ENCODE measurements around the gene HHIPL2. TPM values are rescaled to one million over a fixed set of nuclear protein-coding genes. Genes with fewer than 3 reads are reported as not detected.

HHIPL2 gene
- total RNA-seq, result under 1 TPM; 0.32 to 0.56 TPM

DNA sequence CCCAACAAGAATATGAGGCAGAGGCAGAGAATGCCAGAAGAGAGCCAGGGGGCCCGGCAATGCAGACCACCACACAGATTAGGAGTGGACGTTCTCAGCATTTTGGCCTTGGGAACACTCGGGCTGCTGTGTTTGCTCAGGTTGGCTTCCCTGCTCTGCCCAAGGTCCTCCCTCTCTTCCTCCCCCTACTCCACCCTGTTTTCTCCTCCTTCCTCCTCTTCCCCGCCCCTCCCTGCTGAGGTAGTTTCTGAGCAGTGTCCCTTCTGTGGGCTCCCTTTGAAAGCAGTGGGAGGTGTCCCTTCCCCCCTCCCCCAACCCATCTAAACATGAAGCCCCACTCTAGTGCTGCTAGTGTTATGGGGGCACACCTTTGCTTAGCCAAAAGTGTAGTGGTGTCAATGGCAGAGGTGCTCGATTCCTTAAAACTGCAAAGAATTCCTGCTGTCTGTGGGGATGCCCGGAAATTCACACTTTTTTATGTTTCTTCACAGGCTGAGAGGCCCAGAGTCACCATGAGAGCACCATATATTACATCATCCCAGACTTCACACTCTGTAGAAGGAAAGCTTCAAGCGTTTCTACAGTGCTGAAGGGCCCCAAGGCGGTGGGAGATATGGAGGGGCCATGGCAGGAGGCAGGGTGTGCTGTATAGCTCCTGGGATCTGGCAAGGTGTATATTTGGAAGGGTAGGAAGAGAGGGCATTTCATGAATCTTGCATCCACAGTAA lies at the start of gene HHIPL2:
TSS of gene HHIPL2 (minus strand) at position 161 of the 728 bp plus-strand sequence. CDS start at position 101, 60 bp downstream.
- no peak for ATAC-seq (replicated peaks)
- Mint-ChIP-seq H3K4me3 (no peak within 1 kb of the TSS), H3K27ac (no peak within 1 kb of the TSS), H3K36me3 (ENCODE audit: low read depth) (no peaks in the 10 kb centered on the region), H3K4me1 (no peaks in the 10 kb centered on the region), H3K27me3 (peaks cover 18% of the 10 kb centered on the region), H3K9me3 (no peaks in the 10 kb centered on the region)

DNA sequence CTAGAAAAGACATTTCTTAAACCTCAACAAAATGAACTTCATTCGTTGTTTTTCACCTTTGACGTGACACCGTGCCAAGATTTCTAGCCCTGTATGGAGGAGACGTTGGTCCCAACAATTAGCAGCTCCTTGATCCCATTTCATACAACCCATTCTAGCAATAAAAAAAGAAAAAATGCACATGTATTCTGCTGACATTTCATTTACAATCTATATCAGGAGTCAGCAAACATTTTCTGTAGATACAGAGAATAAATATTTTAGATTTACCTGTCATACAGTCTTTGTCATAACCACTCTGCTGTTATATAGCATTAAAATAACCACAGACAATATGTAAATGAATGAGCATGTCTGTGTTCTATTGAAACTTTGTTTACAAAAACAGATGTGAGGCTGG lies 48.8 kb upstream of the HHIPL2 start:
- Mint-ChIP-seq H3K4me3 (no peak overlapping the region), H3K27me3 (peaks cover 3% of the 10 kb centered on the region), H3K27ac (no peak overlapping the region), H3K36me3 (ENCODE audit: low read depth) (no peaks in the 10 kb centered on the region), H3K4me1 (no peaks in the 10 kb centered on the region), H3K9me3 (no peaks in the 10 kb centered on the region)
- ATAC-seq (replicated peaks), result no peak

DNA sequence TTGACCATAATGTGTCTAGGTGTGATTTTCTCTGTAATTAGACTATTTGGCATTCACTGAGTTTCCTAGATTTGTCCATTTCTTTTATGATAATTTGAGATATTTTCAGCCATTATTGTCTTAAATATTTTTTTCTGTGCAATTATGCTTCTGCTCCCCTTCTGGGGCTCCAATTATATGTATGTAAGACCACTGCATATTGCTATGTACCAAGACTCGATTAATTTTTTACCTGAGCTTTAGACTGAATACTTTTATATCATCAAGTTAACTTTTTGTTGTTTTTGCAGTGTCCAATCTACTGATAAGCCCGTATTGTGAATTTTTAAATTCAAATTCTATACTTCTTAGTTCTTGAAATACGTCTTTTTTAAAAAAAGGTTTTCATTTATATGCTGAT lies 46.9 kb upstream of the HHIPL2 start:
- no peak for ATAC-seq (replicated peaks)
- Mint-ChIP-seq H3K4me3 (no peak overlapping the region), H3K27me3 (no peaks in the 10 kb centered on the region), H3K27ac (no peak overlapping the region), H3K36me3 (ENCODE audit: low read depth) (peaks cover 1% of the 10 kb centered on the region), H3K9me3 (no peaks in the 10 kb centered on the region), H3K4me1 (peaks cover 7% of the 10 kb centered on the region)

DNA sequence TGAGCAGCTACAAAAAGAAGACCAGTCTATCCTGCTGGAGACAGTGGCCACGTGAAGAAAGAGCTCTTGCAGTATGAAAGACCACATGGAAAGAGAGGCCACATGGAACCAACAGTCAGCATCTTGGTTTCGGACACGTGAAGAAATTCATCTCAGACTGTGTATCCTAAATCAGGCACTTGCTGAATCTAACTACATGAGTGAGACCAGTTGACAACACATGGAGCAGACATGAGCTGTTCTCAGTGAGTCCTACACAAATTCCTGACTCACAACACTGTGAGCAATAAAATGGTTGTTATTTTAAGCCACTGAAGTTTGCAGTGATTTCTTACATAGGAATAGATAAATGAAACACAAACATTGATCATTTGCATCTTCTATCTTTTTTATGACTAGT lies 44.3 kb upstream of the HHIPL2 start:
- Mint-ChIP-seq H3K4me1 (peaks cover 18% of the 10 kb centered on the region), H3K9me3 (no peaks in the 10 kb centered on the region), H3K36me3 (ENCODE audit: low read depth) (peaks cover 23% of the 10 kb centered on the region), H3K27me3 (no peaks in the 10 kb centered on the region), H3K4me3 (no peak overlapping the region), H3K27ac (no peak overlapping the region)
- ATAC-seq (replicated peaks), result no peak

DNA sequence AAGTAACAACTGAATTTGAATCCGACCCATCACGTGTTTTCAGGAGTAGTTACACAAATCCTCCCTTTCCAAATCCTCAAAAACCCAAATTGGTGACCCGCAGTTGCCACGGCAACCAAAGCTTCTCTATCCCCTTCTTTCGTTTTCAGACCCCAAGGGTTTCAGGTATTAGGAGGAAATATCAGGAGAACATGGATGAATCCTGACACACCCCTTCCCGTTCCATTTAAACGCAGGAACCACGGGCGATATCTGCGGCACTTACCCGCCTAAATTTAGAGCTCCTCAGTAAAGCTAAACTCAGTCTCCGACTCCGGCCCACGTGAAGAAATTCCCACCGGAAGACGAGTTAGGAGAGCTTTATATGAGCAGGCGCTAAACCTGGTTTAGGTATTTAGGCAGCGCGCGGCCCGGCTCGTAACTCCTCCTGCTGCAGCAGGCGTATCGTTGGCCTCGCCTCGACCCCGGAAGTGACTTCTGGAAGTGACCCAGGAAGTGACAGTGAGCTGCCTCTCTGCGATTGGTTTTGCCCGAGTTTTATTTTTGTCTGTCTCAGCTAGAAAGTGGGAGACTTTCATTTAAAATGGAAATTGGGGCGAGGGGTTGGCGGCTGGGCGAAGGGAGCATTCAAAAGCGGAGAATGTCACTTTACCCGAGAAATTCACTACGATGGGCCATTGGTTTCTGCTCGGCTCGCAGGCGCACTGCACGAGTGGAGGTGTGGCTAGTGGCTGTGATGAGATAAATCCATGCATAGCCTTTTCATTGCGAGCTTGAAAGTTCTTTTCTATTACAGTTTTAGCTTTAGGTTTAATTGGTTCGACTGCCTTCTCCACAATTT lies 41.8 kb upstream of the HHIPL2 start, which contains the start of gene TAF1A:
TSS of gene TAF1A (minus strand) at position 472 of the 841 bp plus-strand sequence.
- Mint-ChIP-seq H3K36me3 (ENCODE audit: low read depth) (peaks cover 48% of the 10 kb centered on the region), H3K27ac (peak within 1 kb of the TSS; percentile 98), H3K27me3 (no peaks in the 10 kb centered on the region), H3K9me3 (no peaks in the 10 kb centered on the region), H3K4me3 (peak within 1 kb of the TSS; percentile 100), H3K4me1 (peaks cover 30% of the 10 kb centered on the region)
- peak; percentile 100 for ATAC-seq (replicated peaks)

DNA sequence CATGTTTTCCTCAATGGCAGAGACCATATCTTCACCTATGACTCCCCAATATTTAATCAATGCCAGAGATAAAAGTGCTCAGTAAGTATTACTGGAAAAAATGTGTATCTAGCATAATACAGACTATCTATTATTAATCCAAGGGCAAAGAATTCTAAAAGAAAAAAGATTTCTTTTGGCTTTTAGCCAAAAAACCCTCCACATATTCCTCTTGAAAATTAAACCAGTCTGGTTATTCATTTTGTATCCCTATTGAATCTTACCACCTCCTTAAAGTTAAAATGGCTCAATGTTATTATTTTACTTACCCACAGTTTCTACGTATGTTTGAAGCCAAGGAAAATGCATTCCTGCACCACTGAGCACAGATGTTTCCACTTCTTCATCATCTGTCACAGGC lies 40.2 kb upstream of the HHIPL2 start:
- Mint-ChIP-seq H3K4me1 (peaks cover 32% of the 10 kb centered on the region), H3K9me3 (no peaks in the 10 kb centered on the region), H3K36me3 (ENCODE audit: low read depth) (peaks cover 63% of the 10 kb centered on the region), H3K27ac (no peak overlapping the region), H3K27me3 (no peaks in the 10 kb centered on the region), H3K4me3 (peak overlapping the region; percentile 100)
- no peak for ATAC-seq (replicated peaks)

DNA sequence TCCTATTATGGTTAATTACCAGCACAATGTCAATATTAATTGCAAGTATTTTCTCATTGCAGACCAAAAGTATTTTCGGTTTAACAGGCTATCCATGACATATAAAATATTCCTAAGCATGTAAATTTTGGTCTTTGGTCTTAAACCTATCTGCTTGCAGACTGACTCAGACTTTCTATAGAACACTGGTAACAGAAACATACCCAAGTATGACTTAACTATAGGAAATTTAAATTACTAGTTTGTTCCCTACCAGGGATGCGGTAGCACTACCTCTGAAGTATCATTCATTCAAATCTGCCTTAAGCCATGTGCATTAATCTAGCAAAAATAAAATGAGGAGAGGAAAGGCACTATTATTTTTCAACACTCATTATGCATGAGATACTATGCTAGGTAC lies 38.9 kb upstream of the HHIPL2 start:
- Mint-ChIP-seq H3K27me3 (no peaks in the 10 kb centered on the region), H3K36me3 (ENCODE audit: low read depth) (peaks cover 76% of the 10 kb centered on the region), H3K9me3 (no peaks in the 10 kb centered on the region), H3K4me3 (peak overlapping the region; percentile 48), H3K27ac (peak overlapping the region; percentile 78), H3K4me1 (peaks cover 36% of the 10 kb centered on the region)
- ATAC-seq (replicated peaks), result no peak

DNA sequence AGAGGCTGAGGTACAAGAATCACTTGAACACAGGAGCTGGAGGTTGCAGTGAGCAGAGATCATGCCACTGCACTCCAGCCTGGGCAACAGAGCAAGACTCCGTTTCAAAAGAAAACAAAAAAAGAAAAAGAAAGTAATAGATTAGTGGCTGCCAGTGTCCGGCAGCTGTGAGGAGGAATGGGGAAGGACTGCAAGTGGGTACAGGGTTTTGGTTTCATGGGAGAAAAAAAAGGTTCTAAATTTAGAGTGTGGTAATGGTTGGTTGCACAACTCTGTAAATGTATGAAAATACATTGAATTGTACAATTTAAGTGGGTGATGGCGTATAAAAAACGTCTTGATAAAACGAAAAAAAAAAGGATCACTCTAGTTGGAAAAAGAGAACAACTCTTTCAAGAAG lies 35.2 kb upstream of the HHIPL2 start:
- Mint-ChIP-seq H3K4me1 (peaks cover 23% of the 10 kb centered on the region), H3K36me3 (ENCODE audit: low read depth) (peaks cover 97% of the 10 kb centered on the region), H3K9me3 (no peaks in the 10 kb centered on the region), H3K27ac (no peak overlapping the region), H3K27me3 (no peaks in the 10 kb centered on the region), H3K4me3 (no peak overlapping the region)
- ATAC-seq (replicated peaks), result no peak

DNA sequence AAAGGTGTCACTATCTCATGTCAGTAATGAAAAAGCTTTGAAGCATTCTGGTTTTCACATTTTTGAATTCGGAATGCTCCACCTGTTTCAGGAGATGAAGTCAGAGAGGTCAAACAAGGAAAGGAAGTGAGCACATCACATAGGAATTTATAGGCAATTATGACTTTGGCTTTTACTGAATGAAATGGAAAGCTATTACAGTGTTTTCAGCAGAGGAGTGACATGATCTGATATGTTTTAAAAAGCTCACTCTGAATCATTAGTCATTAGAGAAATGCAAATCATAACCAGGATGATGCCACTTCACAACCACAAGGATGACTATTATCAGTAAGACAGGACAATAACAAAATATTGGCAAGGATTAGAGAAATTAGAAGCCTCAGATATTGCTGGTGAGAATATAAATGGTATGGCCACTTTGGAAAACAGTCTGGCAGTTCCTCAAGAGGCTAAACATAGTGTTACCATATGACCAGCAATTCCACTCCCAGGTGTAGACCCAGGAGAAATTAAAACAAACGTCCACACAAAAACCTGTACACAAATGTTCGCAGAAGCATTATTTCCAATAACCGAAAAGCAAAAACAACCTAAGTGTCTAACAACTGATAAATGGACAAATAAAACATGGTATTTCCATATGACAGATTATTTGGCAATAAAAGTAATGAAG lies 34.3 kb upstream of the HHIPL2 start:
- H3K4me1 Mint-ChIP-seq, result peaks cover 18% of the 10 kb centered on the region
- H3K27ac Mint-ChIP-seq, result no peak overlapping the region
- peak; percentile 65 for ATAC-seq (replicated peaks)
- H3K27me3 Mint-ChIP-seq, result no peaks in the 10 kb centered on the region
- no peaks in the 10 kb centered on the region for H3K9me3 Mint-ChIP-seq
- peaks cover 94% of the 10 kb centered on the region for H3K36me3 Mint-ChIP-seq (ENCODE audit: low read depth)
- no peak overlapping the region for H3K4me3 Mint-ChIP-seq

DNA sequence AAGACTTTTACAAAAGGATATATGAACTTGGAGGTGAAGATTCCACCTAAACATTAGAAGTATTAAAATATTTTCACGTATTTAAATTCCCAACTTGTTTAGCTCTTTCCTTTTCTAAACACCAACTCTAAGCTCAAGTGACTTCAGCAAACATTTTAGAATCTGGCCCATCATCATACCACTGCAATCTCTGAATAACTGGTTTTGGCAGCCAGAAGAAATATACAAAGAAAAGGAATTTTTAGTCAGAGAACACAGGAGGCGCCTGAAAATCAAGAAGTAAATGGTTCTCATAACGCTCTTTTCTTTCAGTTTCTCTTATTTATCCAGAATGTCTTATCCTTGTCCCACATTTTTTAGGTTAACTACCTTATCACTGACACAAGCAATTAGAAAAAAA lies 31.4 kb upstream of the HHIPL2 start:
- Mint-ChIP-seq H3K27me3 (no peaks in the 10 kb centered on the region), H3K4me1 (peaks cover 6% of the 10 kb centered on the region), H3K9me3 (no peaks in the 10 kb centered on the region), H3K4me3 (no peak overlapping the region), H3K27ac (no peak overlapping the region), H3K36me3 (ENCODE audit: low read depth) (peaks cover 94% of the 10 kb centered on the region)
- no peak for ATAC-seq (replicated peaks)

DNA sequence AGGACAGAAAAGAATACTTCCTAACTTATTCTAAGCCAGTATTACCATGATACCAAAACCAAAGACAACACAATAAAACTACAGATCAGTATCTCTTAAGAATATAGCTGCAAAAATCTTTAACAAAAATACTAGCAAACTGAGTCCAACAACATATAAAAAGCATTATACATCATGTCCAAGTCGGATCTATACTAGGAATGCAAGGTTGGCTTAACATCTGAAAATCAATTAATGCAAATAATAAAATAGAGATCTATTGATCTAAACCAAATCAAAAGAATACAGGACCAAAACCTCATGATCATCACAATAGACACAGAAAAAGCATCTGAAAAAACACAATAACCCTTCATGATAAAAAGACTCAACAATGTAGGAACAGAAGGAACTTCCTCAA lies 22.9 kb upstream of the HHIPL2 start:
- Mint-ChIP-seq H3K4me3 (no peak overlapping the region), H3K27me3 (no peaks in the 10 kb centered on the region), H3K9me3 (no peaks in the 10 kb centered on the region), H3K4me1 (no peaks in the 10 kb centered on the region), H3K36me3 (ENCODE audit: low read depth) (peaks cover 100% of the 10 kb centered on the region), H3K27ac (no peak overlapping the region)
- ATAC-seq (replicated peaks), result no peak

DNA sequence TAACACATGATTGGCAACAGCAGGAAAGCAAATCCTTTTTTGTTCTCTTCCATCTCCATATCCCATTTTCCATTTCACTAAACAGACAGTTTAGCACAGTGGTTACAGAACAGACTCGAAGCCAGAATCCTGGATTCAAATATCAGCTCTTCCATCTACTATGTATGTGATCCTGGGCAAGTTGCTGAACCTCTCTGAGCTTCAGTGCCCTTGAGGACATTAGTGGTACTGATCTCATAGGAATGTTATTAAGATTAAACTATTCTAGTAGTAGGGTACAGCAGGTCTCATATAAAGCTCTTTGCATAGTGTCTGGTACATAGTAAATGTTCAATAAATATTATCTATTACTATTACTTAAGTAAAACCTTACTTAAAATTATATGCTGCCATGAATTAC lies 13.8 kb upstream of the HHIPL2 start:
- Mint-ChIP-seq H3K4me3 (no peak overlapping the region), H3K27ac (no peak overlapping the region), H3K36me3 (ENCODE audit: low read depth) (peaks cover 81% of the 10 kb centered on the region), H3K27me3 (no peaks in the 10 kb centered on the region), H3K9me3 (no peaks in the 10 kb centered on the region), H3K4me1 (no peaks in the 10 kb centered on the region)
- no peak for ATAC-seq (replicated peaks)

DNA sequence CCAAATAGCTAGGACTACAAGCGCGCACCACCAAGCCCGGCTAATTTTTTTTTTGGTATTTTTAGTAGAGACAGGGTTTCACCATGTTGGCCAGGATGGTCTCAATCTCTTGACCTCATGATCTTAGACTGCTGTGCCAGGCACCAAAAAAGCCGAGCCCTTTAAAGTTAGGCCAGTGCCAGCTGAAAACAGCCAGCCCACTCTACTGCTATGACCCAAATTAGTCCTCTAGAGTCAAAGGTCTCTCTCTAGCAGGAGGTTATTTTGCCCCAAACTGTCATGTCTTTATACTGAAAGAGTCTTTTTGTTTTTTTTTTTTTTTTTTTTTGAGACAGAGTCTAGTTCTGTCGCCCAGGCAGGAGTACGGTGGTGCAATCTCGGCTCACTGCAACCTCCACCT lies 9.7 kb upstream of the HHIPL2 start:
- Mint-ChIP-seq H3K4me3 (no peak overlapping the region), H3K9me3 (no peaks in the 10 kb centered on the region), H3K27ac (no peak overlapping the region), H3K27me3 (no peaks in the 10 kb centered on the region), H3K4me1 (no peaks in the 10 kb centered on the region), H3K36me3 (ENCODE audit: low read depth) (peaks cover 58% of the 10 kb centered on the region)
- no peak for ATAC-seq (replicated peaks)

DNA sequence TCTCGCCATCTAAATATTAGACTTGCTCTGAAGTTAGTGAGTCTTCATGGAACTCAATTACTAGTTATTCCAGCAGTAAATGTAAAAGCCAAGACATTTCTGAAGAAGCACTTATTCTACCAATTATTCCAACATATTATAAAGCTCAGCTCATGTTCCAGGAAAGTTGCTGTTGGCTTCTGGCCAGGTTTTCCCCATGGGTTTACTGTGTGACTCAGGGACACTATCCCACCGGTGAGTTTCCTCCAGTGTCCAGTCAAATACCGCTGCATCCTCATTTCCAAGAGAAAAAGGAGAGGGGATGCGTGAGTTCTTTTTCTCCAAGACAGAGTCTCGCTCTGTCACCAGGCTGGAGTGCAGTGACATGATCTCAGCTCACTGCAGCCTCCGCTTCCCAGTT lies 9.2 kb upstream of the HHIPL2 start:
- H3K4me1 Mint-ChIP-seq, result no peaks in the 10 kb centered on the region
- H3K4me3 Mint-ChIP-seq, result no peak overlapping the region
- no peak overlapping the region for H3K27ac Mint-ChIP-seq
- H3K36me3 Mint-ChIP-seq (ENCODE audit: low read depth), result peaks cover 54% of the 10 kb centered on the region
- ATAC-seq (replicated peaks), result no peak
- no peaks in the 10 kb centered on the region for H3K9me3 Mint-ChIP-seq
- no peaks in the 10 kb centered on the region for H3K27me3 Mint-ChIP-seq

Measured in activated T-helper 17 cell treated with anti-CD3 and anti-CD28 coated beads, Interleukin-2, amount 50 U/mL, for 72 hours (primary cell).